Measurements from ENCODE around the gene S100P.

DNA sequence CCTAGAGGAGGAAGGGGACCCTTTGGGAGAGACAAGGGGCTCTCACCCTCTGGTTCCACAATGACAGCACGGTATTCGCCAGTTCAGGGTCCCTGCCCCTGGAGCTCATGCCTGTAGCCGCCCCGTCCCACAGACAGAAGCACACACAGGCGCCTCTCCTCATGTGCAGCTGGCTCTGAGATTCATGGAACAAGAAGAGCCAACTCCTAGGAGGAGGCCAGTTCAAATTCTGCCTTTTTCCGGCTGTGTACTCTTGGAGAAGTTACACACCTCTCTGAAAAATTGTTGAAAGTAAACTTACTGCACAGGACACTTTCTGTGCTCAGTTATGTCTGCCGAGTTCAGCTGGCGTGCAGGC is 37.6 kb downstream of the S100P start:
- TF ChIP-seq, protein P1, sequence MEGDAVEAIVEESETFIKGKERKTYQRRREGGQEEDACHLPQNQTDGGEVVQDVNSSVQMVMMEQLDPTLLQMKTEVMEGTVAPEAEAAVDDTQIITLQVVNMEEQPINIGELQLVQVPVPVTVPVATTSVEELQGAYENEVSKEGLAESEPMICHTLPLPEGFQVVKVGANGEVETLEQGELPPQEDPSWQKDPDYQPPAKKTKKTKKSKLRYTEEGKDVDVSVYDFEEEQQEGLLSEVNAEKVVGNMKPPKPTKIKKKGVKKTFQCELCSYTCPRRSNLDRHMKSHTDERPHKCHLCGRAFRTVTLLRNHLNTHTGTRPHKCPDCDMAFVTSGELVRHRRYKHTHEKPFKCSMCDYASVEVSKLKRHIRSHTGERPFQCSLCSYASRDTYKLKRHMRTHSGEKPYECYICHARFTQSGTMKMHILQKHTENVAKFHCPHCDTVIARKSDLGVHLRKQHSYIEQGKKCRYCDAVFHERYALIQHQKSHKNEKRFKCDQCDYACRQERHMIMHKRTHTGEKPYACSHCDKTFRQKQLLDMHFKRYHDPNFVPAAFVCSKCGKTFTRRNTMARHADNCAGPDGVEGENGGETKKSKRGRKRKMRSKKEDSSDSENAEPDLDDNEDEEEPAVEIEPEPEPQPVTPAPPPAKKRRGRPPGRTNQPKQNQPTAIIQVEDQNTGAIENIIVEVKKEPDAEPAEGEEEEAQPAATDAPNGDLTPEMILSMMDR (conservative IDR thresholded peaks at IDR 0.05; ENCODE audit: low read length): no peak
- TF ChIP-seq EZH2phosphoT487 (IDR thresholded peaks at IDR 0.05; ENCODE audit: borderline replicate concordance, low read depth, low read length): no peak

Data from OCI-LY7 (cell line).